Neuron (in vitro differentiated cells): ENCODE results near the gene STK10.

Experiments
- H2AFZ ChIP-seq: one replicate; pipeline ENCODE4 v1.6.1; 2013; ENCODE audit warnings: low read depth, mild to moderate bottlenecking, inconsistent platforms, low read length, moderate library complexity
- H3K27me3 ChIP-seq: one replicate; pipeline ENCODE4 v1.6.1; 2013; ENCODE audit warnings: low read length; ENCODE audit not compliant: insufficient read depth
- H3K36me3 ChIP-seq: one replicate; pipeline ENCODE4 v1.6.1; 2013; ENCODE audit warnings: low read length; ENCODE audit not compliant: insufficient read depth
- H3K4me1 ChIP-seq: one replicate; pipeline ENCODE4 v1.6.1; 2013; ENCODE audit warnings: low read length; ENCODE audit not compliant: insufficient read depth
- H3K4me3 ChIP-seq: 2 replicates; pipeline ENCODE4 v1.5.1; 2013; ENCODE audit warnings: mild to moderate bottlenecking, low read length, moderate library complexity
- H3K9me3 ChIP-seq: one replicate; pipeline ENCODE4 v1.6.1; 2013; ENCODE audit warnings: low read length

The STK10 gene

GRCh38 chr5:172002840-172003512, 185.0 kb downstream of the STK10 start:
- H2AFZ ChIP-seq: no peak overlapping the region
- H3K4me3 ChIP-seq: no peak overlapping the region
- H3K4me1 ChIP-seq: peaks cover 26% of the 10 kb centered on the region
- no peaks in the 10 kb centered on the region for H3K9me3 ChIP-seq
- no peaks in the 10 kb centered on the region for H3K27me3 ChIP-seq
- no peaks in the 10 kb centered on the region for H3K36me3 ChIP-seq

- H2AFZ ChIP-seq: no peak overlapping the region
- no peaks in the 10 kb centered on the region for H3K36me3 ChIP-seq
- H3K9me3 ChIP-seq: no peaks in the 10 kb centered on the region
- no peaks in the 10 kb centered on the region for H3K27me3 ChIP-seq
- H3K4me1 ChIP-seq: peaks cover 20% of the 10 kb centered on the region
- no peak overlapping the region for H3K4me3 ChIP-seq
Observed at GRCh38 chr5:172002310-172002709, 185.7 kb downstream of the STK10 start.

- H3K4me1 ChIP-seq: peaks cover 16% of the 10 kb centered on the region
- H3K4me3 ChIP-seq: no peak overlapping the region
- H3K9me3 ChIP-seq: no peaks in the 10 kb centered on the region
- H3K36me3 ChIP-seq: peaks cover 10% of the 10 kb centered on the region
- no peaks in the 10 kb centered on the region for H3K27me3 ChIP-seq
- H2AFZ ChIP-seq: no peak overlapping the region
Observed at GRCh38 chr5:171999877-172000276, 188.1 kb downstream of the STK10 start.

- peaks cover 8% of the 10 kb centered on the region for H3K4me1 ChIP-seq
- peaks cover 14% of the 10 kb centered on the region for H3K36me3 ChIP-seq
- H3K27me3 ChIP-seq: no peaks in the 10 kb centered on the region
- H2AFZ ChIP-seq: no peak overlapping the region
- no peaks in the 10 kb centered on the region for H3K9me3 ChIP-seq
- no peak overlapping the region for H3K4me3 ChIP-seq
Observed at GRCh38 chr5:171999100-171999499, 188.9 kb downstream of the STK10 start.

GRCh38 chr5:171997011-171997410, 191.0 kb downstream of the STK10 start:
- Histone ChIP-seq H3K9me3 (no peaks in the 10 kb centered on the region), H2AFZ (no peak overlapping the region), H3K36me3 (peaks cover 19% of the 10 kb centered on the region), H3K27me3 (no peaks in the 10 kb centered on the region), H3K4me1 (no peaks in the 10 kb centered on the region), H3K4me3 (no peak overlapping the region)

- no peak overlapping the region for H2AFZ ChIP-seq
- H3K36me3 ChIP-seq: peaks cover 29% of the 10 kb centered on the region
- no peak overlapping the region for H3K4me3 ChIP-seq
- peaks cover 3% of the 10 kb centered on the region for H3K9me3 ChIP-seq
- no peaks in the 10 kb centered on the region for H3K27me3 ChIP-seq
- H3K4me1 ChIP-seq: no peaks in the 10 kb centered on the region
Observed at GRCh38 chr5:171992813-171993212, 195.2 kb downstream of the STK10 start.

- no peaks in the 10 kb centered on the region for H3K4me1 ChIP-seq
- H2AFZ ChIP-seq: no peak overlapping the region
- H3K27me3 ChIP-seq: no peaks in the 10 kb centered on the region
- H3K4me3 ChIP-seq: no peak overlapping the region
- H3K36me3 ChIP-seq: peaks cover 29% of the 10 kb centered on the region
- peaks cover 3% of the 10 kb centered on the region for H3K9me3 ChIP-seq
Observed at GRCh38 chr5:171992305-171992704, 195.7 kb downstream of the STK10 start.
